ENCODE results near the gene IFNGR1. TPM values are rescaled to one million over a fixed set of nuclear protein-coding genes. Genes with fewer than 3 reads are reported as not detected.

Gene IFNGR1
- total RNA-seq, 1 donor from 2014 or later: 23.0 TPM

DNA sequence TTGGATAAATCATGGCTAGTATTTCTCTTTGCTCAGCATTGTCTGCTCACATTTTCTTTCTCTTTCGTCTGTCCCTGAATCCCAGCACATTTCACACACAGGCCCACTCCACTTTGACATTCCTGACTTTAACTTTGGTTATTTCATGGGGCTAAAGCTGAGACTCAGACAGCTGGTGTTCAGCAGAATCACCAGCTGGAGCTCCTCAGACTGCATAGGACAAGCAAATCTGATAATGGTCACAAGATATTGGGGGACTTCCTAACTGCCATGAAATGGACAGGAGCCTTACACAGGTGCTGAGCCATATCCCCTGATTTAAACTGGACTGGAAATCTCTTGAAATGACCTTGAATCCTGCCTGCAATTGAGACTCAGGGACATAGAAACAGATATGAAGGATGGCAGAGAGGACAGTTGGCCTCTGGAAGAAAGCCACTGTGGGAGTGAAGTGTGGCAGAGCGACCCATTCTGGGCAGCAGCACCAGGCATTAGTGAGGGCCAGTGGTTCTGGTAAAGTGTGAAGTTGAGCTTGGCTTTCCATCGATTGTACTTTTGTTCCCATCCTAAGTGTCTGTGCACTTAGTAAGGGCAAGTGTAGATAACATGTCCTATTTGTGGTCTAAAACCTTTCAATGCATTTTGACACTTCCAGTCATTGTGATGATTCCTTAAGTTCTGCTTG lies 10.0 kb upstream of the IFNGR1 start:
- TF ChIP-seq, protein P1, sequence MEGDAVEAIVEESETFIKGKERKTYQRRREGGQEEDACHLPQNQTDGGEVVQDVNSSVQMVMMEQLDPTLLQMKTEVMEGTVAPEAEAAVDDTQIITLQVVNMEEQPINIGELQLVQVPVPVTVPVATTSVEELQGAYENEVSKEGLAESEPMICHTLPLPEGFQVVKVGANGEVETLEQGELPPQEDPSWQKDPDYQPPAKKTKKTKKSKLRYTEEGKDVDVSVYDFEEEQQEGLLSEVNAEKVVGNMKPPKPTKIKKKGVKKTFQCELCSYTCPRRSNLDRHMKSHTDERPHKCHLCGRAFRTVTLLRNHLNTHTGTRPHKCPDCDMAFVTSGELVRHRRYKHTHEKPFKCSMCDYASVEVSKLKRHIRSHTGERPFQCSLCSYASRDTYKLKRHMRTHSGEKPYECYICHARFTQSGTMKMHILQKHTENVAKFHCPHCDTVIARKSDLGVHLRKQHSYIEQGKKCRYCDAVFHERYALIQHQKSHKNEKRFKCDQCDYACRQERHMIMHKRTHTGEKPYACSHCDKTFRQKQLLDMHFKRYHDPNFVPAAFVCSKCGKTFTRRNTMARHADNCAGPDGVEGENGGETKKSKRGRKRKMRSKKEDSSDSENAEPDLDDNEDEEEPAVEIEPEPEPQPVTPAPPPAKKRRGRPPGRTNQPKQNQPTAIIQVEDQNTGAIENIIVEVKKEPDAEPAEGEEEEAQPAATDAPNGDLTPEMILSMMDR (conservative IDR thresholded peaks at IDR 0.05): no peak
- H3K9me3 Mint-ChIP-seq: peaks cover 2% of the 10 kb centered on the region
- H3K27ac Mint-ChIP-seq (ENCODE audit: unreplicated experiment): no peak overlapping the region
- no peaks in the 10 kb centered on the region for H3K4me1 Mint-ChIP-seq
- peaks cover 5% of the 10 kb centered on the region for H3K27me3 Mint-ChIP-seq (ENCODE audit: low read depth)
- no peaks in the 10 kb centered on the region for H3K36me3 Mint-ChIP-seq (ENCODE audit: low read depth)
- DNase-seq (ENCODE audit: low read depth, low spot score): no peak
- no peak overlapping the region for H3K4me3 Mint-ChIP-seq

- Mint-ChIP-seq H3K4me1 (no peaks in the 10 kb centered on the region), H3K4me3 (no peak overlapping the region), H3K27me3 (ENCODE audit: low read depth) (peaks cover 5% of the 10 kb centered on the region), H3K36me3 (ENCODE audit: low read depth) (no peaks in the 10 kb centered on the region), H3K27ac (ENCODE audit: unreplicated experiment) (no peak overlapping the region), H3K9me3 (peaks cover 2% of the 10 kb centered on the region)
- TF ChIP-seq, protein P1 (conservative IDR thresholded peaks at IDR 0.05): no peak
- DNase-seq (ENCODE audit: low read depth, low spot score): no peak
Measured at GRCh38 chr6:137227871-137228302, 8.7 kb upstream of the IFNGR1 start.

DNA sequence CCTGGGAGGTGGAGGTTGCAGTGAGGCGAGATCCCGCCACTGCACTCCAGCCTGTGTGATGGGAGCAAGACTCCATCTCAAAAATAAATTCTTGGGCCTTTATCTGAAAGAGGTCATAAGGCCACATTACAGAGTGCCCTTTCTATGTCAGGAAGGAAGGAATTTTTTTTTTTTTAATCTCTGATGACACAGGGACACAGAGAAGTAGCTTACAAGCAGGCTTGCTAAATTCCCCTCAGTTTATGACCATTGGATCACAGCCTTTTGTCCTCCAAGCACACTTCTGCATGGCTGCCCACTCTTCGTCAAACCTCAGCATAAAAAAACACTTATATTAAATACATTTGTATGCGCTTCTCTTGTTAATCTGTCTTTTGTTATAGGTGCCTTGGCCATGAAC lies 7.5 kb upstream of the IFNGR1 start:
- H3K4me1 Mint-ChIP-seq: no peaks in the 10 kb centered on the region
- no peak overlapping the region for H3K27ac Mint-ChIP-seq (ENCODE audit: unreplicated experiment)
- TF ChIP-seq, protein P1 (conservative IDR thresholded peaks at IDR 0.05): no peak
- H3K27me3 Mint-ChIP-seq (ENCODE audit: low read depth): peaks cover 5% of the 10 kb centered on the region
- H3K4me3 Mint-ChIP-seq: no peak overlapping the region
- no peak for DNase-seq (ENCODE audit: low read depth, low spot score)
- H3K36me3 Mint-ChIP-seq (ENCODE audit: low read depth): no peaks in the 10 kb centered on the region
- H3K9me3 Mint-ChIP-seq: peaks cover 2% of the 10 kb centered on the region

DNA sequence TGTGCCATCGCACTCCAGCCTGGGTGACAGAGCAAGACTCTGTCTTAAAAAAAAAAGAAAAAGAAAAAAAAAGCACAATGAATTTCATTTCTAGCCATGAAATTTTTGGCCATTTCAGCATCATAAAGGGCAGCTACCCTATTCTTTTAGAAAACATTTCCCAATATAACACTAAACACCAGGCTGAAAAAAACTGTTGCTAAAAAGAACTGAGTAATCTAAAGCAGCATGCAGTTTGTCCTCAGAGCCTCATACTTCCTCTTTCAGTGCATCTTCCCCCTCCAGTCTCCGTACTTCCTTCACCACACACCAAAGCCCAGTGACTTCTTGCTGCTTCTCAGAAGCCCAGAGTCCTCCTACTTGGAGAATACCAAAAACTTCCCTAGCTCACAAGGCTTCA lies 5.6 kb upstream of the IFNGR1 start:
- TF ChIP-seq, protein P1 (conservative IDR thresholded peaks at IDR 0.05): no peak
- H3K27me3 Mint-ChIP-seq (ENCODE audit: low read depth): peaks cover 2% of the 10 kb centered on the region
- no peaks in the 10 kb centered on the region for H3K36me3 Mint-ChIP-seq (ENCODE audit: low read depth)
- DNase-seq (ENCODE audit: low read depth, low spot score): no peak
- H3K27ac Mint-ChIP-seq (ENCODE audit: unreplicated experiment): no peak overlapping the region
- H3K4me3 Mint-ChIP-seq: no peak overlapping the region
- peaks cover 2% of the 10 kb centered on the region for H3K9me3 Mint-ChIP-seq
- peaks cover 4% of the 10 kb centered on the region for H3K4me1 Mint-ChIP-seq

DNA sequence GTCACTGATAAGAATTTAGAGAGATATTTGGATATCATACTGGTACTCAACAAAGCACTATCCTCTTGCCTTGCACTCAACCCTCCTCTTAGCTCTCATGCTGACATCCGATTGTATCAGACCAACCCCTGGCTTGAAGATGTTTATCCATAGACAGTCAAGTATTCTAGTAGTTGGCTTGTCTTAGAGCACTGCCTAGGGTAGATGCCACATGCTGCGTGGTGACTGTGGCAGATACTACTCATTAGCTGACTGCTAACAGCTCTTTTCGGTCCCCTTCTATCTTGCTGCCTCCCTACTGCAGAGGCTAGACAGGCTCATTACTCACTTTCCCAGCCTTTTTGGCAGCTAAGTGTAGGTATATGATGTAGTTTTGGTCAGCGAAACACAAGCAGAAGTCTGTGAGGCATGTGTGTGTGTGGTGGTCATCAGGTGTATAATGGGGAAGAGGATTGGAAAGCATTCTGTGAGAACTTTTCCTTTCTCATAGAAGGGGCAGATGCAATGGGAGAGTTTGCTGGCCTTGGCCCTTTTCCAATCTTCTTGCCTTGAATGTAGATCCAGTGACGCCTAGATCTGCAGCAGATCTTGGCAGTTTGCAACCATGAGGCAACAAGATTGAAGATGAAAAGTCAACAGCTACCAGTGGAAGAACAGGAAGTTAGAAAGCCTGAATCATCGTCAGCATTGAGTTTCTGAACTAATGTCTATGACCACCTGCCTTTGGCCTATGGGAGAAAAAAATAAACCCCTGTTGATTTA lies 4.4 kb upstream of the IFNGR1 start:
- Mint-ChIP-seq H3K9me3 (peaks cover 2% of the 10 kb centered on the region), H3K4me3 (no peak overlapping the region), H3K36me3 (ENCODE audit: low read depth) (no peaks in the 10 kb centered on the region), H3K4me1 (peaks cover 10% of the 10 kb centered on the region), H3K27me3 (ENCODE audit: low read depth) (peaks cover 2% of the 10 kb centered on the region), H3K27ac (ENCODE audit: unreplicated experiment) (no peak overlapping the region)
- no peak for DNase-seq (ENCODE audit: low read depth, low spot score)
- TF ChIP-seq, protein P1 (conservative IDR thresholded peaks at IDR 0.05): no peak

Measured in neural crest cell (in vitro differentiated cells).